OCI-LY3 (cell line): ENCODE data around the gene RPS6KC1.

Experiments used
- EZH2phosphoT487 ChIP-seq: fragments of 200-600 bp; shearing (Covaris generic); IDR thresholded peaks from 2 replicates; pipeline ENCODE4 v1.6.1; 2018; ENCODE audit warnings: antibody characterized with exemption, mixed run types, low read depth
- TF ChIP-seq, protein P1 (sequence below): fragments of 200-600, 300-600 bp; sonication (generic); IDR thresholded peaks from 2 replicates; pipeline ENCODE4 v1.5.1; 2014; ENCODE audit warnings: antibody characterized with exemption, low read length, low read depth

DNA sequence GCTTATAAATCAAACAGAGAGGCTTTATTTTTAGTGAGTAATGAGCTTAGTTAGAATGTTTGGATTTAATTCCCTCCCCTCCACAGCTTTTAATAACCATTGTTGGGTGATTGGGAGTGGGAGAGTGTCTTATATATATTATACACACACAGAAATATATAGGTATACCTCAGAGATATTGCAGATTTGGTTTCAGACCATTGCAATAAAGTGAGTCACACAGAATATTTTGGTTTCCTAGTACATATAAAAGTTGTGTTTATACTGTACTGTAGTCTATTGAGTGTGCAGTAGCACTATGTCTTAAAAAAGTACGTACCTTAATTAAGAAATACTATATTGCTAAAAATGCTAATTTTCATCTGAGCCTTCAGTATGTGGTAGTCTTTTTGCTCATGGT, 44.4 kb downstream of the RPS6KC1 start:
- TF ChIP-seq, protein P1, sequence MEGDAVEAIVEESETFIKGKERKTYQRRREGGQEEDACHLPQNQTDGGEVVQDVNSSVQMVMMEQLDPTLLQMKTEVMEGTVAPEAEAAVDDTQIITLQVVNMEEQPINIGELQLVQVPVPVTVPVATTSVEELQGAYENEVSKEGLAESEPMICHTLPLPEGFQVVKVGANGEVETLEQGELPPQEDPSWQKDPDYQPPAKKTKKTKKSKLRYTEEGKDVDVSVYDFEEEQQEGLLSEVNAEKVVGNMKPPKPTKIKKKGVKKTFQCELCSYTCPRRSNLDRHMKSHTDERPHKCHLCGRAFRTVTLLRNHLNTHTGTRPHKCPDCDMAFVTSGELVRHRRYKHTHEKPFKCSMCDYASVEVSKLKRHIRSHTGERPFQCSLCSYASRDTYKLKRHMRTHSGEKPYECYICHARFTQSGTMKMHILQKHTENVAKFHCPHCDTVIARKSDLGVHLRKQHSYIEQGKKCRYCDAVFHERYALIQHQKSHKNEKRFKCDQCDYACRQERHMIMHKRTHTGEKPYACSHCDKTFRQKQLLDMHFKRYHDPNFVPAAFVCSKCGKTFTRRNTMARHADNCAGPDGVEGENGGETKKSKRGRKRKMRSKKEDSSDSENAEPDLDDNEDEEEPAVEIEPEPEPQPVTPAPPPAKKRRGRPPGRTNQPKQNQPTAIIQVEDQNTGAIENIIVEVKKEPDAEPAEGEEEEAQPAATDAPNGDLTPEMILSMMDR: no peak
- TF ChIP-seq EZH2phosphoT487: no peak
